Measurements from ENCODE around the gene RAPGEF2. TPM values are rescaled to one million over a fixed set of nuclear protein-coding genes. Genes with fewer than 3 reads are reported as not detected.

The RAPGEF2 gene
- total RNA-seq, 1 experiment from 2014 or later = 37.1 TPM

DNA sequence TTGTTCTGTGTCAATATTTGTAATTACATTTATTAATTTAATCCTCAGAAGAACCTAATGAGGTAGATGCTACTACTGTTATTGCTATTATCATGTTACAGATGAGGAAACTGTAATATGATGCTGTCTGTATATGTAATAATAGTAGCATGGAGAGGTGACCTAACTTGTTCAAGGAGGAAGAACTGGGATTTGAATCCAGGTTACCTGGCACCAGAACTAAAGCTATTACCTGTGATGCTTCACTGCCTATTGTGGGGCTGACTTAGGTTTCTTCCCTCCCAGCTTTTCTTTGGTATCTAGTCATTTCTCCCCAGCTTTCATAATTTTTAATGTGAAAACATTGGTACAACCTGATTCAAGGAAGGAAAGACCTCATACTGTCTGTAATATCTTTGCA is 43.6 kb downstream of the RAPGEF2 start:
- TF ChIP-seq, protein P1, sequence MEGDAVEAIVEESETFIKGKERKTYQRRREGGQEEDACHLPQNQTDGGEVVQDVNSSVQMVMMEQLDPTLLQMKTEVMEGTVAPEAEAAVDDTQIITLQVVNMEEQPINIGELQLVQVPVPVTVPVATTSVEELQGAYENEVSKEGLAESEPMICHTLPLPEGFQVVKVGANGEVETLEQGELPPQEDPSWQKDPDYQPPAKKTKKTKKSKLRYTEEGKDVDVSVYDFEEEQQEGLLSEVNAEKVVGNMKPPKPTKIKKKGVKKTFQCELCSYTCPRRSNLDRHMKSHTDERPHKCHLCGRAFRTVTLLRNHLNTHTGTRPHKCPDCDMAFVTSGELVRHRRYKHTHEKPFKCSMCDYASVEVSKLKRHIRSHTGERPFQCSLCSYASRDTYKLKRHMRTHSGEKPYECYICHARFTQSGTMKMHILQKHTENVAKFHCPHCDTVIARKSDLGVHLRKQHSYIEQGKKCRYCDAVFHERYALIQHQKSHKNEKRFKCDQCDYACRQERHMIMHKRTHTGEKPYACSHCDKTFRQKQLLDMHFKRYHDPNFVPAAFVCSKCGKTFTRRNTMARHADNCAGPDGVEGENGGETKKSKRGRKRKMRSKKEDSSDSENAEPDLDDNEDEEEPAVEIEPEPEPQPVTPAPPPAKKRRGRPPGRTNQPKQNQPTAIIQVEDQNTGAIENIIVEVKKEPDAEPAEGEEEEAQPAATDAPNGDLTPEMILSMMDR (conservative IDR thresholded peaks at IDR 0.05) = no peak
- H3K23ac ChIP-seq (ENCODE audit: insufficient read length, low read depth, low read length) = no peak overlapping the region

More for the DNA sequence above, 43.6 kb downstream of the RAPGEF2 start:
- Histone ChIP-seq H4K20me1 (ENCODE audit: control insufficient read depth, insufficient read depth, insufficient read length) (no peaks in the 10 kb centered on the region), H4K5ac (ENCODE audit: insufficient read length, low read depth, low read length) (no peak overlapping the region), H4K8ac (replicated peaks; ENCODE audit: insufficient read length, low read depth, low read length) (no peak overlapping the region), H2BK12ac (ENCODE audit: insufficient read length, low read depth, low read length) (no peak overlapping the region), H3K4me1 (ENCODE audit: insufficient read depth, low read length) (peaks cover 6% of the 10 kb centered on the region; the same call in 1 of the 2 replicates), H3K18ac (ENCODE audit: insufficient read length, low read depth, low read length) (no peak overlapping the region), H3K27me3 (ENCODE audit: insufficient read depth, low read length) (no peaks in the 10 kb centered on the region), H2BK120ac (ENCODE audit: low read depth, low read length, poor library complexity, severe bottlenecking) (no peak overlapping the region), H3K79me1 (ENCODE audit: insufficient read depth, low read depth, low read length, poor library complexity, severe bottlenecking) (peaks cover 4% of the 10 kb centered on the region), H3K23me2 (ENCODE audit: insufficient read length, low read depth, low read length, poor library complexity, severe bottlenecking) (no peaks in the 10 kb centered on the region), H2BK15ac (ENCODE audit: low read depth, low read length) (no peak overlapping the region), H3K56ac (ENCODE audit: insufficient read length, low read depth, low read length) (no peak overlapping the region), H3K79me2 (ENCODE audit: insufficient read depth, low read length) (no peaks in the 10 kb centered on the region; the same call in 1 of the 2 replicates), H2AK5ac (ENCODE audit: insufficient read length, low read length) (no peak overlapping the region), H3K4me2 (ENCODE audit: insufficient read depth, insufficient read length, low read length) (no peak overlapping the region), H4K91ac (ENCODE audit: insufficient read length, low read depth, low read length) (no peak overlapping the region), H3K9me3 (ENCODE audit: control insufficient read depth, low read depth, low read length) (no peaks in the 10 kb centered on the region), H3K9ac (ENCODE audit: extremely low read depth, insufficient read length, low read length) (no peak overlapping the region), H2AFZ (ENCODE audit: low read length) (no peak overlapping the region), H3K27ac (ENCODE audit: insufficient read length, low read depth, low read length) (no peak overlapping the region), H2BK20ac (ENCODE audit: low read depth, low read length, poor library complexity, severe bottlenecking) (no peak overlapping the region), H3T11ph (ENCODE audit: low read length) (no peak overlapping the region), H3K4ac (ENCODE audit: low read depth, low read length) (no peak overlapping the region), H2BK5ac (ENCODE audit: insufficient read length, low read length) (no peak overlapping the region), H3K14ac (ENCODE audit: insufficient read depth, low read length) (no peak overlapping the region)
- H3K9me3 Mint-ChIP-seq = no peaks in the 10 kb centered on the region
- H3K27me3 Mint-ChIP-seq (ENCODE audit: low read depth) = no peaks in the 10 kb centered on the region
- H3K27ac Mint-ChIP-seq = 0 out of 7 replicates have a peak overlapping the region, but pooled peaks of 1 of the 3 experiments have one; percentile 3
- DNase-seq = no peak
- H3K36me3 Mint-ChIP-seq (ENCODE audit: insufficient read depth in 1 of 3, low read depth in 3 of 3) = no peaks in the 10 kb centered on the region
- peaks cover 18 to 33% of the 10 kb centered on the region in 2 experiments for H3K4me1 Mint-ChIP-seq
- H3K4me3 Mint-ChIP-seq = no peak overlapping the region
